Neural cell (in vitro differentiated cells): Measurements from ENCODE around the gene THRSP. TPM values are rescaled to one million over a fixed set of nuclear protein-coding genes. Genes with fewer than 3 reads are reported as not detected.

Experiments used
- H2AFZ ChIP-seq: fragments of 200-600, 300-800 bp; sonication (generic), shearing (Covaris generic); 2 replicates; pipeline ENCODE4 v1.6.0; 2014; ENCODE audit warnings: low read depth, mild to moderate bottlenecking, antibody characterized with exemption, low read length, moderate library complexity
- H3F3A ChIP-seq: fragments of 200-600 bp; shearing (Covaris generic); 2 replicates; pipeline ENCODE4 v1.6.1; 2016; ENCODE audit warnings: mild to moderate bottlenecking, moderate library complexity, mixed read lengths, antibody characterized with exemption, low read length; ENCODE audit not compliant: insufficient read depth, poor library complexity, severe bottlenecking
- H3K27ac ChIP-seq: fragments of 200-600, 300-800 bp; sonication (generic), shearing (Covaris generic); 2 replicates; pipeline ENCODE4 v1.5.1; 2014; ENCODE audit warnings: mild to moderate bottlenecking, low read length, moderate library complexity
- H3K27me3 ChIP-seq: fragments of 300-800, 200-600 bp; sonication (generic), shearing (Covaris generic); 2 replicates; pipeline ENCODE4 v1.6.0; 2014; ENCODE audit warnings: mild to moderate bottlenecking, low read depth, low read length, moderate library complexity; ENCODE audit not compliant: insufficient read depth
- H3K36me3 ChIP-seq: fragments of 300-800, 200-600 bp; sonication (generic), shearing (Covaris generic); 2 replicates; pipeline ENCODE4 v1.5.1; 2014; ENCODE audit warnings: mild to moderate bottlenecking, antibody characterized with exemption, low read length, moderate library complexity; ENCODE audit not compliant: insufficient read depth
- H3K4me2 ChIP-seq: fragments of 300-800, 200-600 bp; sonication (generic), shearing (Covaris generic); 2 replicates; pipeline ENCODE4 v1.6.0; 2014; ENCODE audit warnings: mild to moderate bottlenecking, low read length
- H3K4me3 ChIP-seq: fragments of 300-800, 200-600 bp; sonication (generic), shearing (Covaris generic); 2 replicates; pipeline ENCODE4 v1.5.1; 2014; ENCODE audit warnings: mild to moderate bottlenecking, low read length, moderate library complexity
- H3K79me2 ChIP-seq: fragments of 200-600 bp; shearing (Covaris generic); replicated peaks from 2 replicates; pipeline ENCODE4 v1.6.0; 2014; ENCODE audit warnings: mild to moderate bottlenecking, low read length, moderate library complexity; ENCODE audit not compliant: insufficient read depth
- H3K9ac ChIP-seq: fragments of 300-800, 200-600 bp; sonication (generic), shearing (Covaris generic); 2 replicates; pipeline ENCODE4 v1.6.1; 2016; ENCODE audit warnings: mild to moderate bottlenecking, low read length, mixed read lengths
- H3K9me2 ChIP-seq: fragments of 200-600 bp; shearing (Covaris generic); 2 replicates; pipeline ENCODE4 v1.6.1; 2016; ENCODE audit warnings: mild to moderate bottlenecking, low read length, mixed read lengths; ENCODE audit not compliant: insufficient read depth
- H3K9me3 ChIP-seq: fragments of 200-600, 300-800 bp; sonication (generic), shearing (Covaris generic); 2 replicates; pipeline ENCODE4 v1.6.1; 2016; ENCODE audit warnings: mild to moderate bottlenecking, mixed run types, low read length, moderate library complexity, mixed read lengths
- H4K20me1 ChIP-seq: fragments of 200-600 bp; shearing (Covaris generic); 2 replicates; pipeline ENCODE4 v1.6.1; 2016; ENCODE audit warnings: mild to moderate bottlenecking, mixed run types; ENCODE audit not compliant: insufficient read depth
- EP300 ChIP-seq: fragments of 450-650 bp; conservative IDR thresholded peaks from 2 replicates; pipeline ENCODE4 v1.6.1; 2014; ENCODE audit warnings: antibody characterized with exemption, mild to moderate bottlenecking, moderate library complexity; ENCODE audit not compliant: poor library complexity, severe bottlenecking
- EZH2 ChIP-seq: fragments of 200-600, 300-800 bp; shearing (Covaris generic), sonication (generic); IDR thresholded peaks from 2 replicates; pipeline ENCODE4 v1.6.1; 2014; ENCODE audit warnings: antibody characterized with exemption, low read length, borderline replicate concordance, mild to moderate bottlenecking; ENCODE audit not compliant: insufficient read depth, poor library complexity, severe bottlenecking
- MXI1 ChIP-seq: fragments of 450-650 bp; conservative IDR thresholded peaks from 2 replicates; pipeline ENCODE4 v1.6.1; 2014; ENCODE audit warnings: antibody characterized with exemption, mild to moderate bottlenecking; ENCODE audit not compliant: poor library complexity, severe bottlenecking
- POLR2AphosphoS5 ChIP-seq: IDR thresholded peaks from 2 replicates; pipeline ENCODE4 v1.6.1; 2012
- RAD21 ChIP-seq: fragments of 450-650 bp; conservative IDR thresholded peaks from 2 replicates; pipeline ENCODE4 v1.6.1; 2014; ENCODE audit warnings: antibody characterized with exemption, mild to moderate bottlenecking, moderate library complexity
- SMC3 ChIP-seq: fragments of 450-650 bp; conservative IDR thresholded peaks from 2 replicates; pipeline ENCODE4 v1.6.1; 2014; ENCODE audit warnings: antibody characterized with exemption, mild to moderate bottlenecking, moderate library complexity; ENCODE audit not compliant: poor library complexity
- TAF1 ChIP-seq: IDR thresholded peaks from 2 replicates; pipeline ENCODE4 v1.6.1; 2012; ENCODE audit warnings: low read depth
- polyA plus RNA-seq: library from polyadenylated mRNA; depleted of rRNA; stranded (reverse); fragments of >200 nt; gene quantifications from 2 replicates; pipeline ENCODE4 v1.2.3, GENCODE V29; 2014
- TF ChIP-seq, protein P1 (sequence below): fragments of 450-650 bp; IDR thresholded peaks from 2 replicates; pipeline ENCODE4 v1.5.1; 2014; ENCODE audit warnings: antibody characterized with exemption, mild to moderate bottlenecking, moderate library complexity; ENCODE audit not compliant: poor library complexity, severe bottlenecking
- TF ChIP-seq, protein P2 (sequence below): IDR thresholded peaks from 2 replicates; pipeline ENCODE4 v1.6.1; 2012; ENCODE audit warnings: borderline replicate concordance

Gene THRSP
- polyA plus RNA-seq, 1 donor from 2014 or later: not detected

GRCh38 chr11:78099666-78100065 lies 36.0 kb downstream of the THRSP start:
- no peak overlapping the region for H3K4me3 ChIP-seq
- no peak overlapping the region for H3K9ac ChIP-seq
- H3K9me2 ChIP-seq: no peaks in the 10 kb centered on the region
- no peaks in the 10 kb centered on the region for H4K20me1 ChIP-seq
- no peak for TF ChIP-seq SMC3
- no peak for TF ChIP-seq RAD21
- no peak for TF ChIP-seq EZH2
- TF ChIP-seq MXI1: no peak
- no peak for TF ChIP-seq POLR2AphosphoS5
- no peak for TF ChIP-seq EP300
- no peak for TF ChIP-seq TAF1
- TF ChIP-seq, protein P1, sequence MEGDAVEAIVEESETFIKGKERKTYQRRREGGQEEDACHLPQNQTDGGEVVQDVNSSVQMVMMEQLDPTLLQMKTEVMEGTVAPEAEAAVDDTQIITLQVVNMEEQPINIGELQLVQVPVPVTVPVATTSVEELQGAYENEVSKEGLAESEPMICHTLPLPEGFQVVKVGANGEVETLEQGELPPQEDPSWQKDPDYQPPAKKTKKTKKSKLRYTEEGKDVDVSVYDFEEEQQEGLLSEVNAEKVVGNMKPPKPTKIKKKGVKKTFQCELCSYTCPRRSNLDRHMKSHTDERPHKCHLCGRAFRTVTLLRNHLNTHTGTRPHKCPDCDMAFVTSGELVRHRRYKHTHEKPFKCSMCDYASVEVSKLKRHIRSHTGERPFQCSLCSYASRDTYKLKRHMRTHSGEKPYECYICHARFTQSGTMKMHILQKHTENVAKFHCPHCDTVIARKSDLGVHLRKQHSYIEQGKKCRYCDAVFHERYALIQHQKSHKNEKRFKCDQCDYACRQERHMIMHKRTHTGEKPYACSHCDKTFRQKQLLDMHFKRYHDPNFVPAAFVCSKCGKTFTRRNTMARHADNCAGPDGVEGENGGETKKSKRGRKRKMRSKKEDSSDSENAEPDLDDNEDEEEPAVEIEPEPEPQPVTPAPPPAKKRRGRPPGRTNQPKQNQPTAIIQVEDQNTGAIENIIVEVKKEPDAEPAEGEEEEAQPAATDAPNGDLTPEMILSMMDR: no peak
- TF ChIP-seq, protein P2, sequence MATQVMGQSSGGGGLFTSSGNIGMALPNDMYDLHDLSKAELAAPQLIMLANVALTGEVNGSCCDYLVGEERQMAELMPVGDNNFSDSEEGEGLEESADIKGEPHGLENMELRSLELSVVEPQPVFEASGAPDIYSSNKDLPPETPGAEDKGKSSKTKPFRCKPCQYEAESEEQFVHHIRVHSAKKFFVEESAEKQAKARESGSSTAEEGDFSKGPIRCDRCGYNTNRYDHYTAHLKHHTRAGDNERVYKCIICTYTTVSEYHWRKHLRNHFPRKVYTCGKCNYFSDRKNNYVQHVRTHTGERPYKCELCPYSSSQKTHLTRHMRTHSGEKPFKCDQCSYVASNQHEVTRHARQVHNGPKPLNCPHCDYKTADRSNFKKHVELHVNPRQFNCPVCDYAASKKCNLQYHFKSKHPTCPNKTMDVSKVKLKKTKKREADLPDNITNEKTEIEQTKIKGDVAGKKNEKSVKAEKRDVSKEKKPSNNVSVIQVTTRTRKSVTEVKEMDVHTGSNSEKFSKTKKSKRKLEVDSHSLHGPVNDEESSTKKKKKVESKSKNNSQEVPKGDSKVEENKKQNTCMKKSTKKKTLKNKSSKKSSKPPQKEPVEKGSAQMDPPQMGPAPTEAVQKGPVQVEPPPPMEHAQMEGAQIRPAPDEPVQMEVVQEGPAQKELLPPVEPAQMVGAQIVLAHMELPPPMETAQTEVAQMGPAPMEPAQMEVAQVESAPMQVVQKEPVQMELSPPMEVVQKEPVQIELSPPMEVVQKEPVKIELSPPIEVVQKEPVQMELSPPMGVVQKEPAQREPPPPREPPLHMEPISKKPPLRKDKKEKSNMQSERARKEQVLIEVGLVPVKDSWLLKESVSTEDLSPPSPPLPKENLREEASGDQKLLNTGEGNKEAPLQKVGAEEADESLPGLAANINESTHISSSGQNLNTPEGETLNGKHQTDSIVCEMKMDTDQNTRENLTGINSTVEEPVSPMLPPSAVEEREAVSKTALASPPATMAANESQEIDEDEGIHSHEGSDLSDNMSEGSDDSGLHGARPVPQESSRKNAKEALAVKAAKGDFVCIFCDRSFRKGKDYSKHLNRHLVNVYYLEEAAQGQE: no peak
- H3K27ac ChIP-seq: no peak overlapping the region
- H3K4me2 ChIP-seq: no peak overlapping the region
- H3F3A ChIP-seq: no peaks in the 10 kb centered on the region
- no peaks in the 10 kb centered on the region for H3K9me3 ChIP-seq
- H3K79me2 ChIP-seq: no peaks in the 10 kb centered on the region
- H2AFZ ChIP-seq: no peak overlapping the region
- no peaks in the 10 kb centered on the region for H3K27me3 ChIP-seq
- no peaks in the 10 kb centered on the region for H3K36me3 ChIP-seq

- Histone ChIP-seq H3K27ac (no peak overlapping the region), H3K36me3 (no peaks in the 10 kb centered on the region), H4K20me1 (no peaks in the 10 kb centered on the region)
Measured at GRCh38 chr11:78100261-78100660, 36.6 kb downstream of the THRSP start.

More at GRCh38 chr11:78100261-78100660, 36.6 kb downstream of the THRSP start:
- Histone ChIP-seq H3K27me3 (no peaks in the 10 kb centered on the region), H3K4me2 (no peak overlapping the region), H3F3A (no peaks in the 10 kb centered on the region), H3K9me2 (no peaks in the 10 kb centered on the region), H3K9ac (no peak overlapping the region), H3K79me2 (no peaks in the 10 kb centered on the region), H3K4me3 (no peak overlapping the region), H2AFZ (no peak overlapping the region), H3K9me3 (no peaks in the 10 kb centered on the region)
- TF ChIP-seq SMC3: no peak
- no peak for TF ChIP-seq MXI1
